Medulla oblongata (tissue), 1 donor: ENCODE measurements around the gene DHRS4.
"Not testable (repeated sequence)": the region's sequence is repeated elsewhere in the genome, so short reads cannot be mapped to it uniquely, and the experiment has no call there.

Experiments
- DNase-seq: peaks from one replicate; pipeline ENCODE4 v3.0.0-alpha.2; 2015; ENCODE audit errors: extremely low spot score

DHRS4 gene

DNA sequence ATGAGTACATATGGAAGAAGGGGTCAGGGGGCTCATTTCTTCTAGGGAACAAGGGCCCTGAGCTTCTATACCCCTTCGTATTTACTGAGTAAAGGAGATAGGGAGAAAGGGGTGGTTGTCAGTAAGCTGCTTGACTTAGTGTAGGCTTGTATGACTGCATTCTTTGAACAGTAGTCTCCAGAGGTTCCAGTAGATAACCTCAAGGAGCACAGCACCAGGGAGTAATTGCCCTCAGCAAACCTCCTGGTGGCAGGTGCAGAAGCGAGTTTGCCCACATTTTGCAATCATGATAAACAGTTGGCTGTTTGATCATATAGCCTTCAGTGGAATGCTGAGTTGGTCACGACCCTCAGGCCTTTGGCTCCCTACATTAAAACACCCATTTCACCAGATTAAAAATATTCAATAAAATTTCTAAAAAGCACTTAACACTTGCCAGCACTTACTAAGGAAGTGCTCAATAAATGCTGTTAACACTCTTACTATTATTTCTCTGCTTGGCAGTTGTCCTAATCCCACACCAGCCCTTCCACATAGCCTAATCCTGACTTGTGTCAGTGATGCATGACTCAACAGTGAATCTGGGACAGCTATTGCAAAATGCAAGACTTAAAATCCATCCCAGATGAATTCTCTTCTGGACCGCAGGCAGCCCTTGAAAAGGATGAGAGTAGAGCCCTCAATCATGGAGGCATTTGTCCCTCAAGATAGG, 31.5 kb downstream of the DHRS4 start:
- no peak for DNase-seq

DNA sequence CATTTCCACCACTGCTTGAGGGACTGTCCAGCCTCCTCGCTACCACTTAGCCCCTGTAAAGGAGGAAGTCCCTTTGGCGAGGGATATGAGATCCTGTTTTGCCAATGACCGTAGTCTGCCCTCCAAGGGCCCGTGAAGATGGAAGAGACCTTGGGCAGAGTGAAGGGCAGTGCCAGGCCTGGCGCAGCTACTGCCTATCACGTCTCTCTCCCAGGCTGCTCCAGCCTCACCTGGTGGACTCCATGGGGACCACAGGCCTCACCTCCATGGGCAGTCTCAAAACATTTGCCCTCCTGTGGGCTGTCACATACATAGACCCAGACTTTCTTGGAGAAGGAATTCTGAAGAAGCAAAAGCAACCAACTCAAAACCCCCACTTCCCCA, 34.6 kb downstream of the DHRS4 start:
- not testable (repeated sequence) for DNase-seq

DNA sequence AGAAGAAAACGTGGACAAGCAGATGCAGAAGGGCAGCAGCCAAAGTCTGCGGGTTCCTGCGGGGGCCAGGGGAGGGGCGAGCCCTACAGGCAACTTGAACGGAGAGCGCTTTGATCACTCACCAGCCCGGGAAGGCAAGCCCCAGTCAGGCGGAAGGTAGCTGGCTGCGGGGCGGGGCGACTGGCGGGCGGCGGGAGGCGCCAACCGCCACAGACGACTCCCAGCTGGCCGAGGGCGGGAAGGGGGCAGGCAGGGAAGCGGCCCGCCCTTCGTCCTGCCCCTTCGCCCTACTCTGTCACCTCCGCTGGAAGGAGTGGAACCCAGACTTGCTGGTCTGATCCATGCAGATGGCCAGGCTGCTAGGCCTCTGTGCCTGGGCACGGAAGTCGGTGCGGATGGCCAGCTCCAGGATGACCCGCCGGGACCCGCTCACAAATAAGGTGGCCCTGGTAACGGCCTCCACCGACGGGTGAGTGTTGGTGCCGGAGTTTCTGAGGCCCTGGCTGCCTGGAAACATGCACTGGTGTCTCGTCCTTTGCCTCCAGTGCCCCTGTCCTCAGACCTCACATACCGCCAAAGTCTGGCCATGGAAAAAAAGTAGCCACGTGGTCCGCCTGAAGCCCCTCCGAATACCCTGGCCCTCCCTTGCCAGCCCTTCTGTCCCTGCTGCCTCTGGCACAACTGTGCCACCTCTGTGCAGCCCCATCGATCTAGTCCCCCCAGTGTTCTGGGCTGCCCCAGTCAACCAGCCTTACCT, 35.2 kb downstream of the DHRS4 start, which contains the start of gene DHRS4L2:
DHRS4L2 (plus strand) TSS at position 323 of the 757 bp plus-strand sequence; CDS start at position 342, 19 bp downstream.
- peak; percentile 69 for DNase-seq

DNA sequence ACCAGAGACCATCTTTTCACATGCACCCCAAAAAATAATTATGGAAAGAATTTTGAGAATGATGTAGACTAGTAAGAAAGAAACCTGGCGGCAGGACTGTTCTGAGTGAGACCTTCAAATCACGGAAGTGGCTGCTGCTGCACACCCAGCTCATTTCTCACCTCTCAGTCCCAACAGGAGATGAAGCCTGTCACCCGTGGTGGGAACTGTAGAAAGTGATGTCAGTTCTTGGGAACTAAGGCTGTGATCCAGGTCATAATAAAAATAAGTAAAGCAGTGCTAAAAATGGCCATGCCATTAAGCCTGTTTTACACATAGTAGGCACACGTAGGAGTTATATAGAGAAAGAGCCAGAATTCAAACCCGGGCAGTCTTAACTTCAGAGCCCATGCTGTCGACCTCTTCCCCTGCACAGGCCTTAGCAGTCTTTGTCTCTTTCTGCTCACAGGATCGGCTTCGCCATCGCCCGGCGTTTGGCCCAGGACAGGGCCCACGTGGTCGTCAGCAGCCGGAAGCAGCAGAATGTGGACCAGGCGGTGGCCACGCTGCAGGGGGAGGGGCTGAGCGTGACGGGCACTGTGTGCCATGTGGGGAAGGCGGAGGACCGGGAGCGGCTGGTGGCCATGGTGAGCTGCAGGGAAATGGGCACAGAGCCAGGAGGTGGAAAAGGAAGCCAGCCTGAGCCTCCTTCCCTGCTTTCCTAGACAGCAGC, 36.3 kb downstream of the DHRS4 start:
- DNase-seq = peak; percentile 59

DNA sequence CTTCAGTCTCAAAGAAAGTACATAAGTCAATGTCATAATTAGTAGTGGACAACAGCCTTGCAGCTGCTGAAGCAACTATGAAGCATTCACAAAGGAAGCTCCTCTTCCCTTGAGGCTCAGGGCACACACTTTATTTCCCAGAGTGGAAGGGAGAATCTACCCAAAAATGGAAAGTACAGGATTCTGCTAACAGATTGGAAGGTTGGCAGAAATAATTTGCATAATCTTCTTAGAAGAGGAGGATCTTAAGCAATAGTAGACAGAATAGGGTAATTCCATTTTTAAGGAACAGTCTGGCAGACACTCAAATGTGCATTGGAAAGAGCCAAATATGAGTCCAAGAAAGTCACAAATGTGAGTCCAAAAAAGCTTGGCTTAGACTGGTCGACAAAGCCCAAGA, 37.4 kb downstream of the DHRS4 start:
- DNase-seq = not testable (repeated sequence)

DNA sequence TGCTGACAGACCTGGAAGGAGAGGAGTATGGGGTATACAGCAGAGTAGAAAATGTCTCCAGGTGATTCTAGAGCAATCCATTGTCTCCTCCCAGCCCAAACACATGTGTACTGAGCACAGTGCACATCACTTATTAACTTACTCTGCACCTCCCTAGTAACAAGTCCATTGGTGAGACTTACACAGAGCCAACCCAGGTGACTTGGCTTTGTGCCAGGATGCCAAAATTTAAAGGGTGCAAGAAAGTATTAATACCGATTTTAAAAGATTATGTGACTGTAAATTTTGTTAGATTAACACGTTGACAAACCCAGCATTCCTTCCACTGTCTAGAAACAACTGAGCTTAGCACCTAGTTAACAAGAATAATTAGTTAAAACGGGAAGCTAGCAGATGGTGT, 39.5 kb downstream of the DHRS4 start:
- DNase-seq = not testable (repeated sequence)

DNA sequence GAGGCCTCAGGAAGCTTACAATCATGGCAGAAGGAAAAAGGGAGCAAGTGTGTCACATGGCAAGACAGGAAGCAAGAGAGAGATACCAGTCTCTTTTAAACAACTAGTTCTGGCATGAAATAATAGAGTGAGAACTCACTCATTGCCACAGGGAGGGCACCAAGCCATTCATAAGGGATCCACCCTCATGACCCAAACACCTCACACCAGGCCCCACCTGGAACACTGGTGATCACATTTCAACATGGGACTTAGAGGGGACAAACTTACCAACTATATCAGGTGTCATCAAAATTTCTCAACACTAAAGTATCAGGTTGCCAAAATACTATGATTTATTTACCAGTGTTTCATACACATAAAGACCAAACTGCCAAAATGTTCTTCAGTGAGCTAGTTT, 42.4 kb downstream of the DHRS4 start:
- not testable (repeated sequence) for DNase-seq

DNA sequence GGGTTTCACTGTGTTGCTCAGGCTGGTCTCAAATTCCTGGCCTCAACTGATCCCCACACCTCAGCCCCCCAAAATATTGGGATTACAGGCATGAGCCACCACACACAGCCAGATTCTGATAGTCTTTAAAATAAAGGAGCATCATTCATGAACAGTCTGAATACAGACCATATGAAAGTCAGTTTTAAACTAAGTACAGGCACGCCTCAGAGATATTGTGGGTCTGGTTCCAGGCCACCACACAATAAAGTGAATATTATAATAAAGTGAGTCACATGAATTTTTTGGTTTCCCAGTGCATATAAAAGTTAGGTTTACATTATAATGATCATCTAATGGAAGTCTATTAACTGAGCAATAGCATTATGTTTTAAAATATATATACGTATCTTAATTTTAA, 43.3 kb downstream of the DHRS4 start:
- DNase-seq = not testable (repeated sequence)

DNA sequence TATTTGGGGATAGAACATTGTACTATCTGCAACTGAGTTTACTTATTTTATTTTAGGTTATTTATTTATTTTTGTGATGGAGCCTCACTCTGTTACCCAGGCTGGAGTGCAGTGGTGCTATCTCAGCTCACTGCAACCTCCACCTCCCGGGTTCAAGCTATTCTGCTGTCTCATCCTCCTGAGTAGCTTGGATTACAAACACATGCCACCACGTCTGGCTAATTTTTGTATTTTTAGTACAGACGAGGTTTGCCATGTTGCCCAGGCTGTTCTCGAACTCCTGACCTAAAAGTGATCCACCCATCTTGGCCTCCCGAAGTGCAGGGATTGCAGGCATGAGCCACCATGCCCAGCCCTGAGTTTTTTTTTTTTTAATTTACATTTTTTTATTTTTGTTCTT, 46.1 kb downstream of the DHRS4 start:
- not testable (repeated sequence) for DNase-seq

DNA sequence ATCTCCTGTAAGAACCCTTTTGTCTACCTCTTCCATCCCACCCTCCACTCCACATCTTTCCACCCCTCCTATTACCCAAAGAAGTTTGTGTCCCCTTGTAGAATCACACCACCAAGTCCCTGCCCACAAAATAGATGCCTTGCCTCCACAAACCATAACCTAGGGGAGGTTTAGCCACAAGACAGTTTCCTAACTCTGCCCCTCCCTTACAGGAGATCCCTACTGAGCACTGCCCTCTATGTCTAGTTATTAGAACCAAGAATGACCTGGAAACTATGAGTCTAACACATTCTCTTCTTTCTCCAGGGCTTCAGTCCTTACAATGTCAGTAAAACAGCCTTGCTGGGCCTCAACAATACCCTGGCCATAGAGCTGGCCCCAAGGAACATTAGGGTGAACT, 47.5 kb downstream of the DHRS4 start:
- not testable (repeated sequence) for DNase-seq

DNA sequence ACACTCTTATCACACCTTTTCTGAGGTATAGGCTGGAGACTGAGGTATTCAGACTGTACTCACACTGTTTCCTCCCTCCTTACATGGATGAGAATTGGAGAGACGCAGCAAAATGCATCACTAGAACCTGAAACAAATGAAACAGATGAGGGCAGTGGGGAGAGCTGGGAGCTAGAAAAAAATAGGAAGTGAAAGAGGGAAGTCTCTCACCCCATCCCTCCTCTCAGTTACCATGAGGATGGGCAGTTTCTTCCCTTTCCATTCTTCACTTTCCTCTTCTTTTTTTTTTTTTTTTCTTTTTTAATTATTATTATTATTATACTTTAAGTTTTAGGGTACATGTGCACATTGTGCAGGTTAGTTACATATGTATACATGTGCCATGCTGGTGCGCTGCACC, 48.1 kb downstream of the DHRS4 start:
- not testable (repeated sequence) for DNase-seq

DNA sequence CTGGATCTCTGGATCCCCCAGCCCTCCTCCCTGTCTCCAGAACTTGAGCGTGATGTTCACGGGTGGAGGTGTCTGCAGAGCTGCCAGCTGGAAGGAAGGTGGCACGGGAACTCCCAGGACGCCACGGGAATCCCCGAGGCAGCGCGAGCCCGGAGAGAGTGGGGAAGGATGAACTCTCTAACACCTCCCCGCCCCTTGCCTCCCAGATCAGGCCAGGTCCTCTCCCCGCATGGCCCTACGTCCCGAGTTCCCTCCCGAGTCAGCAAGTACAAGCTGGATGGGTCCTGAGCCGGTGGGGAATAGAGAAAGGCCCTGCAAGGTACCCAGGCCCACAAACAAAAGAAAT, 52.9 kb downstream of the DHRS4 start:
- DNase-seq = not testable (repeated sequence)

DNA sequence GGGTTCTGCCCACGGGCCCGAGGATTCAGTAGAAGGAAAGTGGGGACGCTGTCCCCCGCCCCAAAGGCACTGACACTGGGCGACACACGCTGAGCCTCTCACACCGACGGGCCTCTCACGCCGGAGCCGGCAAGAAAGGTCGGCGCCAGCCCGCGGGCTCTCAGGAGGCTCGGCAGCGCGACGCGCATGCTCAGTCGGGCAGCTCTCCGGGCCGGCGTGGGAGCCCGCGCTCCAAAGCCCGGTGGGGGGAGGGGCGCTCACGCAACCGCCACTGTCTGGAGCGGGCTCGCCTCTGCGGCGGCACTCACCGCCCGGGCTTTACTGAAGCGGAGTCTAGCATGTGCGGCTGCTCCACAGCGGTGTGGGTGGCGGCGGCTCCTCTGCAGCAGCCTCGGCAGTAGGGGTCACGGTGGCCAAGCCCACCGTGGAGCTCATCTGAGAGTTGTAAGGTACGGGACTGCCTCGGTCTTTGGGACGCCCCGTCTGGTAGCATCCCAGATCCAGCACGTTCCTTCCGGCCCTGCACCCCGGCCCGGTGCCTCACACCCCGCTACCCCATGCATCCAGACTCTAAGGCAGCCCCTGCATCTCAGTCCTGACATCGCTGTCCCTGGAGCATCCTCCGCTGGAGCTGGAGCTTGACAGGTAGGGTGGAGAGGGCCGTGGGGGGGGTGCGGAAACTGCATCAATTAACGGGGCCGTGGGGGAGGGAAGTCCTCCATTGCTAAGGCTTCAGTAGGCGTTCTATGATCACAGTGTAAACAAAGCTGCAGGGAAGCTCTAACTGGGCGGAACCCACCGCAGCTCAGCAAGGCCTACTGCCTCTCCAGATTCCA, 53.5 kb downstream of the DHRS4 start:
- peak; percentile 63 for DNase-seq

DNA sequence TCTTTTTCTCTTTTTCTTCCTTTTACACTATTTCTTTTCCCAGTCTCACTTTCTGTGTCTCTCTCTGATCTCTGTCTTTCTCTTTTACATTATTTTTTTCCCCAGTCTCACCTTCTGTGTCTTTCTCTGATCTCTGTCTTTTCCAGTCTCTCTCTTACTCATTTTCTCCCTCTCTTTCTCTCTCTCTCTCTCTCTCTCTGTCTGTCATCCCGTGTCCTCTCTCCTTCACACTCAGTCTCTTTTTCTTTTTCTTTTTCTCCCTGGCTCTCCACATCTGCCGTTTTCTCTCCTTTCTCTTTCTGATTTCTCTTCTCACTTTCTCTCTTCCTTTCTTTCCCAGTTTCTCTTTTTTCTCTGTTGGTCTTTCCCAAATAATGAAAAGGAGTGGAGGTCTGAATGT, 57.5 kb downstream of the DHRS4 start:
- no peak for DNase-seq

DNA sequence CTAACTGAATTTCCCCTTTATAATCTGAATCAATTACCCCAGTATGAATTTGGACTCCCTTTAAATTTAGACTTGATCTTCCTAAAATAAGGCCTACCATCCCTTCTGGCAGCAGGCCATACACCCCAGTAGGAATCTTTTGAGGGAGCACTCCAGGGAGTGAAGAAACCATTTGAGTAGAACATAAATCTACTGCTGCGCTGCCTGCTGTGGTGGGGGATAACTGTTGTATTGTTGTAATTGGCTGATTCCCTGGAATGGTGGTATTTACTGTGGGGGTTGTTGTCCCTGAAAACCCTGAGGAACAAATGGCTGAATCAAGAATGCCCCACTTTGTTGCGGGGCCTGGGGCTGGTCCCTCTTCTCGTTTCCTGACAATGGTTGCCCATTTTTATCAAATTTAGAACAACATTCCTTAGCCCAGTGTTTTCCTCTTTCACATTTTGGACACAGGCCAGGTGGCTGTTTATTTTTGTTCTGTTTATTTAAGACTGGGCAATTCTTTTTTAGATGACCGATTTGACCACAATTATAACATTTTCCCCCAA, 59.2 kb downstream of the DHRS4 start:
- not testable (repeated sequence) for DNase-seq

DNA sequence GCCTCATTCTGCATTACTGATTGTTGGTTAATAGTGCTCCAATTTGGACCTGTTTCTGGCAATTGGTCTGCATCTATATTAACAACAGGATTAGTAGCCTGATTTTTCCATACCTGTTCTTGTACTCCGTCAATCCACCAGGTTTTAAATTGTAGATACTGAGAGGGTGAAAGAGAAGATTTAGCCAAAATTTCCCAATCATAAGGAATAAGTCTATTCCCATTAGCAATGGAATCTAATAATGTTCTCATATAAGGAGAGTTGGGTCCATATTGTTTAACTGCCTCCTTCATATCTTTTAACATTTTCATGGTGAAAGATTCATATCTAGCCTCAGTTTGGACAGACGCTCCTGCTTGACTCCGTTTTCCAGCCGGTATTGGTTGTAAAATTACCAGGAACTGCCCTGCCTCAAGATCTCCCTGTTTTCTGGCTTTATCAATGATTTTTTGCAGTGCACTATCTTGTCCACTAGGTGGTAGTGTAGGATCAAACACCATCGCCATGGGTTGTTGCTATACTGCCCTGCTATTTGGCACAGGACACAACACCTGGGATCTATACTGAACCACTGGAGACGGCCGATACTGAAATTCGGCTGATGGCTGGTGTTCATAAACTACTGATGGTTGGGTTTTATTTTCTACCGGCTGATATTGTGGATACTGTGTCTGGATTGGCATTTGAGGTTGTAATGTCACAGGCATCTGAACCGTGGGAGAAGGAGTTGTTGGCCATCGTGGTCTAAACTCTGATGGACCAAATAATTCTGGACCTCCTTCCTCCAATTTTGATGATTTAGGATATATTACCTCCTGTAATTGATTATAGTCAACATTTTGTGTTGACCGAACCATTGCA, 60.3 kb downstream of the DHRS4 start:
- DNase-seq = peak; percentile 92

DNA sequence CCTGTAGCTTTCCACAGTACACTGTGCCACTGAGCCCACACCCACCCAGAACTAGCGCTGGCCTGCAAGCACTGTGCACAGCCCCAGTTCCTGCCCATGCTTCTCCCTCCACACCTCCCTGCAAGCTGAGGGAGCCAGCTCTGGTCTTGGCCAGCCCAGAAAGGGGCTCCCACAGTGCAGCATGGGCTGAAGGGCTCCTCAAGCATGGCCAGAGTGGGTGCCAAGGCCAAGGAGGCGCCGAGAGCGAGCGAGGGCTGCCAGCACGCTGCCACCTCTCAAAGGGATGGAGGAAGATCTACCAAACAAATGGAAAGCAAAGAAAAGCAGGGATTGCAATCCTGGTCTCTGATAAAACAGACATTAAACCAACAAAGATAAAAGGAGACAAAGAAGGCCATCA, 62.2 kb downstream of the DHRS4 start:
- DNase-seq = not testable (repeated sequence)
